Activated B cell treated with CpG ODN at 0.5 μM for 24 hours (primary cell): ENCODE measurements around the gene PPM1H. TPM values are rescaled to one million over a fixed set of nuclear protein-coding genes. Genes with fewer than 3 reads are reported as not detected.

ENCODE experiments used
- ATAC-seq: fragments of 200-7000 bp; cut with Tn5 transposase; one replicate; pipeline ENCODE4 v1.10.0; 2021; ENCODE audit warnings: low read depth, mild to moderate bottlenecking, moderate library complexity
- CTCF ChIA-PET: fragments of 350-600 bp; sonication (Branson Sonifier 250); formaldehyde crosslinking; loops from one replicate; lab custom pipeline; 2021; ENCODE audit warnings: antibody characterized with exemption; lab: Charles Lee
- POLR2A ChIA-PET: fragments of 350-600 bp; sonication (Branson Sonifier 250); formaldehyde crosslinking; loops from one replicate; lab custom pipeline; 2021; ENCODE audit warnings: antibody characterized with exemption; lab: Charles Lee
- DNase-seq: peaks from one replicate; pipeline ENCODE4 v3.0.0; 2022
- H3K27ac Mint-ChIP-seq: one replicate; pipeline ENCODE4 v1.8.0; 2020; ENCODE audit warnings: mixed read lengths
- H3K27me3 Mint-ChIP-seq: one replicate; pipeline ENCODE4 v1.8.0; 2021; ENCODE audit warnings: mixed read lengths
- H3K36me3 Mint-ChIP-seq: one replicate; pipeline ENCODE4 v1.8.0; 2021; ENCODE audit warnings: low read depth, mixed read lengths
- H3K4me1 Mint-ChIP-seq: one replicate; pipeline ENCODE4 v1.8.0; 2021; ENCODE audit warnings: mixed read lengths
- H3K4me3 Mint-ChIP-seq: one replicate; pipeline ENCODE4 v1.8.0; 2020; ENCODE audit warnings: mild to moderate bottlenecking, mixed read lengths
- H3K9me3 Mint-ChIP-seq: one replicate; pipeline ENCODE4 v1.8.0; 2020; ENCODE audit warnings: mixed read lengths
- intact Hi-C: fragments of 100-400 bp; cut with micrococcal nuclease; formaldehyde crosslinking; loops from one replicate; pipeline ENCODE4 v1.15.1; 2024
- total RNA-seq: library from RNA; stranded (reverse); gene quantifications from 2 replicates; pipeline ENCODE4 v1.2.3, GENCODE V29; 2022
- TF ChIP-seq, protein P1 (sequence below): fragments of 200-600 bp; IDR thresholded peaks from one replicate; pipeline ENCODE4 v1.8.0; 2022; ENCODE audit warnings: antibody characterized with exemption, mild to moderate bottlenecking

Gene PPM1H
- total RNA-seq, 1 donor from 2014 or later: not detected

DNA sequence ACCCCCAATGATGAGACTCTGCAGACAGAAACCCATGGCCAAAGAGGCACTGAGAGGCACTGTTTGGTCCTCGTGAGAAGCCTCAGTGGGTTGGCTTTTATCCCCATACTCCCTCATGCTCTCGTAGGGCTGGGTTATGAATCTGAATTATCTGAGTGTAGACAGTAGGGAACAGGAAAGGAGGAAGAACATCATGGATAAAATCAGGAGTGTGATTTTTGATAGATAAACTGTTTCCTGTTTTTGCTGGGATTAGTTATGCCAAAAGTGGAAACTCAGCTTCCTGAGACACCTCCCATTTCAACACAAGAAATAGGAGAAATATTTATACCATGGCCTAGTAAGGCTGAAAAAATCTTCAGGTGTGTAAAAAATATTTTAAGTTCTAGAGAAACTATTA is 177.9 kb downstream of the PPM1H start:
- H3K36me3 Mint-ChIP-seq: no peaks in the 10 kb centered on the region
- H3K4me3 Mint-ChIP-seq: no peak overlapping the region
- intact Hi-C loops: no loop called here
- ChIA-PET CTCF (no interaction called here), POLR2A (no interaction called here)
- no peaks in the 10 kb centered on the region for H3K4me1 Mint-ChIP-seq
- peaks cover 11% of the 10 kb centered on the region for H3K27me3 Mint-ChIP-seq
- no peak overlapping the region for H3K27ac Mint-ChIP-seq
- no peak for DNase-seq
- ATAC-seq: no peak
- H3K9me3 Mint-ChIP-seq: no peaks in the 10 kb centered on the region
- TF ChIP-seq, protein P1, sequence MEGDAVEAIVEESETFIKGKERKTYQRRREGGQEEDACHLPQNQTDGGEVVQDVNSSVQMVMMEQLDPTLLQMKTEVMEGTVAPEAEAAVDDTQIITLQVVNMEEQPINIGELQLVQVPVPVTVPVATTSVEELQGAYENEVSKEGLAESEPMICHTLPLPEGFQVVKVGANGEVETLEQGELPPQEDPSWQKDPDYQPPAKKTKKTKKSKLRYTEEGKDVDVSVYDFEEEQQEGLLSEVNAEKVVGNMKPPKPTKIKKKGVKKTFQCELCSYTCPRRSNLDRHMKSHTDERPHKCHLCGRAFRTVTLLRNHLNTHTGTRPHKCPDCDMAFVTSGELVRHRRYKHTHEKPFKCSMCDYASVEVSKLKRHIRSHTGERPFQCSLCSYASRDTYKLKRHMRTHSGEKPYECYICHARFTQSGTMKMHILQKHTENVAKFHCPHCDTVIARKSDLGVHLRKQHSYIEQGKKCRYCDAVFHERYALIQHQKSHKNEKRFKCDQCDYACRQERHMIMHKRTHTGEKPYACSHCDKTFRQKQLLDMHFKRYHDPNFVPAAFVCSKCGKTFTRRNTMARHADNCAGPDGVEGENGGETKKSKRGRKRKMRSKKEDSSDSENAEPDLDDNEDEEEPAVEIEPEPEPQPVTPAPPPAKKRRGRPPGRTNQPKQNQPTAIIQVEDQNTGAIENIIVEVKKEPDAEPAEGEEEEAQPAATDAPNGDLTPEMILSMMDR: no peak

DNA sequence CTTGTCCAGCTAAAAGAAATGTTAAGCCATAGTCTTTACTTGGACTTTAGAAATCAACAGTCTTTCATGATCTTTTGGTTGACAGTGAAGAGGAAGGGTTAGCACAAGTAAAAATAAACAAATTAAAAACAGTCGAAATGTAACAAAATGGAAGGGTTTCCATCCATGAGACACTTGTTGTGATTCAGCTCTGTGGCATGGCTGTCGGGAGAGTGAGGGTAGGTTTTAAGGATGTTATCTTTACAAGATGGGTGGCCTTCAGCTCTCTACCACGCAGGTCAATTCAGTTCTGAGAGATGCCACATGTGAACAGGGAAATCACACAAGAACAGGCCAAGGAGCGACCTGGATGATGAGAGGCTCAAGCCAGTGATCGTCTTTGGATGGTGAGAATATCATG is 180.2 kb downstream of the PPM1H start:
- ChIA-PET POLR2A (no interaction called here), CTCF (no interaction called here)
- ATAC-seq (no peak), DNase-seq (no peak)
- Mint-ChIP-seq H3K36me3 (no peaks in the 10 kb centered on the region), H3K27me3 (peaks cover 10% of the 10 kb centered on the region), H3K4me3 (no peak overlapping the region), H3K27ac (no peak overlapping the region), H3K9me3 (no peaks in the 10 kb centered on the region), H3K4me1 (no peaks in the 10 kb centered on the region)
- TF ChIP-seq, protein P1: no peak
- intact Hi-C loops: no loop called here

DNA sequence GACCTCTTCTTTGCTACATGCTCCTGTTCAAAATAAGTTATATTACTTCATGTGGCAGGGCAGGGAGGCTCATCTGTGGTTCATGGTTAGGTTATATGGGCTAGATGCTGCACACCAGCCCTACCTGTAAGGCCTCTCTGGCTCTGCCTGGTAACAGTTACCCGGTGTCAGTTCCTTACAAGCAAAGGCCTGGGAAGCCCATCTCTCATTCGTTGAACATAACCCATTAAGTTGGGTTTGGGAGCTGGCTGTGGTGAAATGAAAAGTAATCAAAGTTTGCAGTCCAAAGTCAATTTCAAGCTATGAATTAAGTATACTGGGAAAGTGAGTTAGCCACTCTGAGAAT is 183.2 kb downstream of the PPM1H start:
- H3K4me1 Mint-ChIP-seq: no peaks in the 10 kb centered on the region
- intact Hi-C loops: no loop called here
- CTCF ChIA-PET: no interaction called here
- H3K36me3 Mint-ChIP-seq: no peaks in the 10 kb centered on the region
- ATAC-seq: no peak
- DNase-seq: no peak
- H3K9me3 Mint-ChIP-seq: no peaks in the 10 kb centered on the region
- POLR2A ChIA-PET: no interaction called here
- H3K27ac Mint-ChIP-seq: no peak overlapping the region
- peaks cover 8% of the 10 kb centered on the region for H3K27me3 Mint-ChIP-seq
- TF ChIP-seq, protein P1: no peak
- no peak overlapping the region for H3K4me3 Mint-ChIP-seq

DNA sequence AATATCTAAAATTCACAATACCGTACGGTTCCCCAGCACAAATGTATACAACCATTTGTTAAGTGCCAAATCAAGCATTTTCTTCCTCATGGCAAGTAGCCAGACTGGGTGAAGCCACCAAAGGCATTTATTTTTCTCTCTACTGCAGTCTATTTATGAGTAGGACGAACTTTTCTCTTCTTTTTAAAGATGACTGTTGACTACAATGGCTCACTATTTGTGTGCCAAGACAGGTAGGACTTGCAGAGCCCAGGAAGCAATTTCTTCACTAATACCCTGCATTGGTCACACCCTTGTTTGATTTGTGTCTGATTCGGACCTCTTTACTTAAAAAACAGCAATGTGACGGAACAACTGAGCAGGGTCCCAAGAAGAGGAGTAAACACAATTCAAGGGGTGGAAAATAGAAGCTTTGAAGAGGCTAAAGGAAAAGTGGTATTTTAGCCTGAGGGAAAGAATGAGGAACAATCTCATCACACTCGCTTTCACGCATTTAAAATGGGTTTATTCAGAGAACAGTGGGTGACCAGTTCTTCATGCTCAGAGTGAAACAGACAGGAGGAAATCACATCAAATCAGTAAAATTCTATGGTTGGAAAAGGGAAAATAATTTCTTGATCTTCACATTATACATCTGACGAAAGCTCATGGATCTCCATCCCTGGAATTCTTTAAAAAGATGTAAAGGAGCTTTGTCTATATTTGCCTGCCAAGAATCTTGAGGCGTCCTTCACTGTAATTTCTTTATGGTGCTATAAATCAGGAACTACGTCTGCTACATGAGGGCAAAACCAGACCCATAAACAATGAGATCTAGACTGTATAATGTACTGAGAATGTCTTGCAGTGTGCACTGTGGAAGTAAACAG is 183.8 kb downstream of the PPM1H start:
- H3K27ac Mint-ChIP-seq: no peak overlapping the region
- no peak for ATAC-seq
- H3K27me3 Mint-ChIP-seq: peaks cover 5% of the 10 kb centered on the region
- ChIA-PET CTCF (no interaction called here), POLR2A (no interaction called here)
- no peaks in the 10 kb centered on the region for H3K9me3 Mint-ChIP-seq
- TF ChIP-seq, protein P1: no peak
- H3K4me3 Mint-ChIP-seq: no peak overlapping the region
- intact Hi-C loops: no loop called here
- no peak for DNase-seq
- no peaks in the 10 kb centered on the region for H3K4me1 Mint-ChIP-seq
- no peaks in the 10 kb centered on the region for H3K36me3 Mint-ChIP-seq

DNA sequence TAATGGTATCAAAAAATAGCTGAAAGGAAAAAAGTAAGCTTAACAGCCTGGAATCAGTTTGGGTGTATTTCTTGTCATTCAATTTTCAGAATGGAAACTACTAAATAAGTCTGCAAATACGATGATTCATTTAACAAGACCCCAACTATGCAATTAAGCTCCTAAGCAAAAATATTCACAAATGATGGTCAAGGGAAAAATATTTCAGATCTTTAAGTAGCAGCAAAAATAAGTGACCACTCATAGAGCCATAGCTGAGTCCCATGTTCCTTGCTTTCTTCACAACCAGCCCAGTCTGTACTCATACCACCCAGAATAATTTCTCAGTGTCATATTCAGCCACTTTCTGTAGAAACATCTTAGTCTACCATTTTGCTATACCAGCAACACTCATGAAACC is 185.4 kb downstream of the PPM1H start:
- H3K27ac Mint-ChIP-seq: no peak overlapping the region
- H3K9me3 Mint-ChIP-seq: no peaks in the 10 kb centered on the region
- H3K4me1 Mint-ChIP-seq: no peaks in the 10 kb centered on the region
- intact Hi-C loops: no loop called here
- no peaks in the 10 kb centered on the region for H3K36me3 Mint-ChIP-seq
- ChIA-PET POLR2A (no interaction called here), CTCF (no interaction called here)
- ATAC-seq: no peak
- peaks cover 5% of the 10 kb centered on the region for H3K27me3 Mint-ChIP-seq
- DNase-seq: no peak
- TF ChIP-seq, protein P1: no peak
- H3K4me3 Mint-ChIP-seq: no peak overlapping the region
